GM21529 (cell line): Measurements from ENCODE around the gene MAPK14.
A peak's percentile ranks its signal among the peaks of the same experiment; 100 is the strongest.
"Not testable (repeated sequence)": the region's sequence is repeated elsewhere in the genome, so short reads cannot be mapped to it uniquely, and the experiment has no call there.

Experiments used
- ATAC-seq: cut with Tn5 transposase; IDR thresholded peaks from one replicate; pipeline ENCODE4 v1.9.1; 2021; ENCODE audit not compliant: unreplicated experiment

The MAPK14 gene

DNA sequence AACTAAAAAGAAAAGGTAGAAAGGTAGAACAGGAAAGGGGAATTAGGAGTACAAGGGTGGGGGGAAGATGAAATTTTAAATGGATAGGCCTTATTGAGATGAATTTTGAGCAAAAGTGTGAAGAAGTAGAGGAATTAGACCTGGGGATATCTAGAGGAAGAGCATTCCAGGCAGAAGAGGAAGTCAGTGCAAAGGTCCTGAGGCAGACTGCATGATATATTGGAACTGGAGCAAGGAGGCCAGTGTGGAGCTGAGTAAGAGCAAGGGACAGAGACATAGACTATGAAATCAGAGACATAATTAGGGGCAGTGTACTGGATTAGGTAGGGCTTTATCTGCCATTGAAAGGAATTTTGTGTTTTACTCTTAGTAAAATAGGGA is 40.4 kb downstream of the MAPK14 start:
- no peak for ATAC-seq

DNA sequence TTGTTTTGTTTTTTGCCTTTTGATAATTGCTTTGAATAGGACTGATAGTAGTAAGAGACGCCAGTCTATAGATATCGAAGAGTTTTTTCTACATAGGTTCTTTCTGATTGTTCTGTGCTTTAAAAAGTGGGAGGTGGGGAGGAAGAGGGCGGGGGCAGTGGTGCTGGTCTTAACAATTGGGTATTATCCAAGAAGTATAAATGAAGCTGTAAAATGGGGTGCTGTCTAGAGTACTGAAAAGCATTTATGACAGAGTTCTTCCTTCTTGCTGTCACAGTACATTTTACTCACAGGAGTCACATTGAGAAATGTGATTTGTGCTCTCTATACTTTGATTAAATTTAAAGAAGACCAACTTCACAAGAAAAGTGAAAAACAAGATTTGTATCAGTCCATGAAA is 41.0 kb downstream of the MAPK14 start:
- ATAC-seq = no peak

DNA sequence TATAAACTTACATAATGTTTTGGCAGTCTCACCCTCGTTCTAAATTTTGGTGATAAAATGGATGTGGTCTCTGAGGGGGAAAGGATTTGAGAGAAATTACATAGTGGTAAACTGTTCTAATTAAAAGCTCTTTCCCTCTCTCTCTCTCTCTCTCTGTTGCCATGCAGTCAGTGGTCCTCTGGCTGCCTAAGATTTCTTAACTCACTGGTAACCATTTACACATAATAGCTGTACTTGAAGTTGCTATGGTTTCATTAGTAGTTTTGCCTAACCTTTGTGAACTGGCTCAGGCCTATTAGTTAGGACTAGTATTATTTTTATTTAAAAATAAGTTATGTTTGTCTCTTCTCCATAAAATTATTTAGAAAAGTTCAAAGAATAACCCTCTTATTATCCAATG is 42.0 kb downstream of the MAPK14 start:
- no peak for ATAC-seq

DNA sequence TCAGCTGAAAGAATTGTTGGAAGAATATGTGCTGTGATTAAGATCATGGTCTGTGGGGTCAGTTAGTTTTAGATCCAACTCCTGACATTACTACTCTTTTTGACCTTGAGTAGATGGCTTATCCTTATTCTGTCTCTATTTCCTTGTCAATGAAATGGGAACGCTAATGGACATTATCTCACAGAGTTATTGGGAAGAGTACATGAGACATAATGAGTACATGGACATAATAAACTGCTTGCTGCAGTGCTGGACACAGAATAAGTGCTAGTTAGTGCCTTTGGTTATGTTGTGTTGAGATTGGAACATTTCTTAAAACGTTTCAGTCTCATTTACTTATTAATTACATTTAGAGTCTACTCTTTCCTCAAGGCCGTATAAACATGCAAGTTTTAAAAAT is 42.6 kb downstream of the MAPK14 start:
- no peak for ATAC-seq

DNA sequence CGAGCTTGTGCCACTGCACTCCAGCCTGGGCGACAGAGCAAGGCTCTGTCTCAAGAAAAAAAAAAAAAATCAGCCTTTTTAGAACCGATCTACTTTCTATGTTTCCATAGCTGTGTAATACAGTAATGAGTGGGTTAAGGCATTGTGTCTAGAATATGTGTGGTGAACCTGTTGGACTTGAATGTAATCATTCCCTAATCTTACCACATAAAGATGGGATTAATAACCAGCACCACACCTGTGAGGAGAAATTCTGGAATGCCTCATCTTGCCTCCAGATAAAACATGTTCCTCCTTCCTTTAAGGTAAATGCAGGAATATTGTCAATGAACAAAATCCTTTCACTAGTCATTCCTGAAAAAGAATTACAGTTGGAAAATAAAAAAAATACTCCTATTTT is 43.7 kb downstream of the MAPK14 start:
- no peak for ATAC-seq

DNA sequence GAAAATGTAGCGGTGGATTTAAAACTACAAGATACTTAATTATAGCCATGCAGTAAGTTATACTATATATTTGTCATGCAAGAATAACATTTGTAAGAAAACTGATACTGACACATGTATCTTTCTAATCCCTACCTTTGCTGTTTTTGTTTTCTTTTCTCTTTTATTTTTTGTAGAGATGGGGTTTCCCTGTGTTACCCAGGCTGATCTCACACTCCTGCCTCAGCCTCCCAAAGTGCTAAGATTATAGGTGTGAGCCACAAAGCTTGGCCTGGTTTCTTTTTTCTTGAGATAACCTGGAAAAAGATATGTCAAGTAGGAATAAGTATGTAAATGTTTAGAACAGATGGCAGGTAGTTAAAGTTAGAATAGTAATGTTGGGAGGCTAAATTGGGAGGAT is 44.1 kb downstream of the MAPK14 start:
- no peak for ATAC-seq

DNA sequence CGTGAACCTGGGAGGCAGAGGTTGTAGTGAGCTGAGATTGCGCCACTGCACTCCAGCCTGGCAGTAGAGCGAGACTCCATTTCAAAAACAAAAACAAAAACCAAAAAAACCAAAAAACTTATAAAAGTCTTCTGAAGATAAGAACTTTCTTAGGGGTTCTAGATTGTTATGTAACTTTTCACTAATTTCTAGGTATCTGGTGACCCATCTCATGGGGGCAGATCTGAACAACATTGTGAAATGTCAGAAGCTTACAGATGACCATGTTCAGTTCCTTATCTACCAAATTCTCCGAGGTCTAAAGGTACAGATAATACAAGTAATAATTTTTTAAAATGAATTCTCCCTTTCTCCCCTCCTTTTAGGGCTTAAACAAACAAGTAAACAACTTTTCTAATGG is 45.1 kb downstream of the MAPK14 start:
- ATAC-seq = no peak

DNA sequence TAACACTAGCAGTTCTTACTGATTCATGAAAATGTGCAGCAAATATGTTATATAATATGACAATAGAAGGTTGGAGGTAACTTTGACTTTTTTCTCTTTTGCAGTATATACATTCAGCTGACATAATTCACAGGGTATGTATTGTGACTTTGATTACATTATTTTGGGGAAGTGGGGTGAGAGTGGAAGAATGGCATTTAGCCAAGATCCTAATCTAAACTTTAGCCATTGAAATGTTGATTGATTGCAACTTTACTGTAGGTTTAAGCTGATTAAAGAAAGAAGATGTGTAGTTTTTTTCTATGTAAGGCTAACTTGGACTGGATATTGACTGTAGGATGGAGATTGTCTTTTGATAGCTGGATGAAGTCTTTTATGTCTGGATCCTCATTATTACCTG is 46.0 kb downstream of the MAPK14 start:
- ATAC-seq = no peak

DNA sequence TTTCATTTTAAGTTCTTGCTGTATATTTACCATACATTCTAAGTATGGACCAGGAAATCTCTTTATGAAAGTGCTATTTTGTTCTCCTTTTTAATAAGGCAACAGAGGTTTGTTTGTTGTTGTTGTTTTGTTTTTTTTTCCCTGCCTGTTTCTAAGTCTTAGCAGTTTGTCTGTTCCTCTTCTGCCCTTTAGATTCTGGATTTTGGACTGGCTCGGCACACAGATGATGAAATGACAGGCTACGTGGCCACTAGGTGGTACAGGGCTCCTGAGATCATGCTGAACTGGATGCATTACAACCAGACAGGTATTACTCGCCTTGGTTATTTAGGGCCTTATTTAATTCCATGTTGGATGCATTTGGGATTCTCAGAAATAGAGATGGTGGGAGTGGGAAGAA is 48.0 kb downstream of the MAPK14 start:
- no peak for ATAC-seq

DNA sequence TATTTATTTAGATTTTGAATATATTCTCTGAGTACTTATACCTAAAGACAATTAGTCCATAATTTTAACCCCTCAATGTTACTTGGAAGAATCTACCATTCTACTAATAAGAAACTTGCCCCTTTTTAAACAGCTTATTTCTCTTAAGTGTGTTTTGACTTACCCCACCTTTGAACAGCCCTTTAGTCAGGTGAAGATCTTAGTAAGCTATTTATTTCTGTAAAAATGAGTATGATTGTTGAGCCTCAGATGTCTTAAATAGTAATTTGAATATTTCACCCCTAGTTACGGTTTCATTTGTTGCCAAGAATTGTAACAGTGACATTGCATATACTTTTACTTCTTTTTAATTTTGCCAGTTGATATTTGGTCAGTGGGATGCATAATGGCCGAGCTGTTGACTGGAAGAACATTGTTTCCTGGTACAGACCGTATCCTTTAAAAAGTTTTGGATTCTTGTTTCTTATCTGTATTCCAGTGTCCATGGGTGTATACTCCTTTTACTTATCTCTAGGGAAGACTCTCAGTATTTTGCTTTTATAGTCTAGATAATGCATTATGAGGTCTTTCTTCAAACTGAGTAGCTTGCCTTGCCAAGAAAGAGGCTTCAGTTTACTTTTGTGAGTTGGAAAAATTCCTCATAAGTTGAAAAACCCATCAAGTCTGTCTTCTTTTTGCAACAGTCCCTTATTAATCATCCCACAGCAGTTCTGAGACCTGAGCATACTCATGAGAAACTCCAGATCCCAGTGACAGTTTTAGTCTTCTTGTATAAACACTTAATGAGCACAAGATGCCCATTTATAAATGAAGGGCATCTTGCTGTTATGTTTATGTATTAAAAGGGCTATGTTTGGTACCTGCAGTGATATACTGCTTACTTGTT is 48.8 kb downstream of the MAPK14 start:
- no peak for ATAC-seq

DNA sequence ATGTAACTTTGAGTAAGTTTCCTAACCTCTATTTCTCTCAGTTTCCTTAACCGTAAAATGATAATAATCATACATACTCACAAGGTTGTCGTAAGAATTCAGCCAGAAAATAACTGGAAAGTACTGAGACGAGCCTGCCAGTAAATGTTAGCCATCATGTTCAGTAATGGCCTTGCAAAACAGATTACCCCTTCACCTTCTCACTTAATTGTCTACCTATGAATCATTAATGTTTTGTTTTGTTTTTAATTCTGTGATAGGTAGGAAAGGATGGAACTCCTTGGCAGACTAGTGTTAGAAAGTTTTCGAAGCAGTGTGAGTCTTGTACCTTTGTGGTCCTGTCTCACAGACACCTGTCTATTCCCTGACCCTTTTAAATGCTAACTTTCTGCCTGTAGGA is 50.6 kb downstream of the MAPK14 start:
- ATAC-seq = no peak

DNA sequence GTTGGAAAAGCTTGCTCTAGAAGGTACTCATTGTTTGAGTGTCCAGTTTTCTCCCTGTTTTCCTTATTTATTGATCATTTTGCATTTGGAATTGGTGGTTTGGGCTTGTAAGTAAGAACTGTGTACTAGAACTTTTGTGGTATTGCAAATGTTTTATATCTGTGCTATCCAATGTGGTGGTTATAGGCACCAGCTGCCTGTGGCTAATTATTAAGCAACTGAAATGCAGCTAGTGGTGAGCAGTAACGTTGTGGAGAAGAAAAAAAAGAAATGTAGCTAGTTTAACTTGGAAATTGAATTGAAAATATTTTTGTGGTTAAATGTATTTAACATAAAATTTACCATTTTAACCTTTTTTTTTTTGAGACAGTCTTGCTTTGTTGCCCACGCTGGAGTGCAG is 52.0 kb downstream of the MAPK14 start:
- no peak for ATAC-seq

DNA sequence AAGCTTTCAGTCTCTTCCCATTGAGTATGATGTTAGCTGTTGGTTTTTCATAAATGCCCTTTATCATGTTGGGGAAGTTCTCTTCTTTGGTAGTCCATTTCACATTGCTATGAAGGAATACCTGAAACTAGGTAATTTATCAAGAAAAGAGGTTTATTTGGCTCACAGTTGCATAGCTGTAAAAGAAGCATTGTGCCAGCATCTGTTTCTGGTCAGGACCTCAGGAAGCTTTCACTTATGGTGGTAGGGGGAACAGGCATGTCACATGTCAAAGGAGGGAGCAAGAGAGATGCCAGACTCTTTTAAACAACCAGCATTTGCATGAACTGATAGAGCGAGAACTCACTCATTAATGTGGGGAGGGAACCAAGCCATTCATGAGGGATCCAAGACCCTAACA is 54.7 kb downstream of the MAPK14 start:
- no peak for ATAC-seq

DNA sequence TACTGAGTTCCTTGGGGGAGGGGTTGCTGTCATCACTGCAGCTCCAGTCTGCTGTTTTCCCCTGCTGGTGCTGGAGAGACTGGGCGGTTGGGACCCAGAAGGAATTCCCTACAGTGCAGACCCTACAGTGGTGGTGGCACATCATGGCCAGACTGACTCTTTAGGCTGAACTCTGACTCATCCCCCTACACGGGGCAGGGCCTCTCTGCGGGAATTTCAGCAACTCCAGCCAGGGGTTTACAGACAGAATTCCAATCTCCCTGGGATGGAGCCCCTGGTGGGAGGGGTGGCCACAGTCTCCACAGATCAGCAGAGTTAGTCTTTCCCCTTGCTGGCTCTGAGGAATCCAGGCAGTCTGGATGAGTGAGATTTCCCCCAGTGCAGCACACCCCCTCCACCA is 55.8 kb downstream of the MAPK14 start:
- no peak for ATAC-seq

DNA sequence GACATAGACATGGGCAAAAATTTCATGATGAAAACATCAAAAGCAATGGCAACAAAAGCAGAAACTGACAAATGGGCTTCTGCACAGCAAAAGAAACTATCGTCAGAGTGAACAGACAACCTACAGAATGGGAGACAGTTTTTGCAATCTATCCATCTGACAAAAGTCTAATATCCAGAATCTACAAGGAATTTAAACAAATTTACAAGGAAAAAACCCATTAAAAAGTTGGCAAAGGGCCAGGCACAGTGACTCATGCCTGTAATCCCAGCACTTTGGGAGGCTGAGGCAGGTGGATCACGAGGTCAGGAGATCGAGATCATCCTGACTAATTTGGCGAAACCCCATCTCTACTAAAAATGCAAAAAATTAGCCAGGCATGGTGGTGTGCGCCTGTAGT is 60.6 kb downstream of the MAPK14 start:
- not testable (repeated sequence) for ATAC-seq

DNA sequence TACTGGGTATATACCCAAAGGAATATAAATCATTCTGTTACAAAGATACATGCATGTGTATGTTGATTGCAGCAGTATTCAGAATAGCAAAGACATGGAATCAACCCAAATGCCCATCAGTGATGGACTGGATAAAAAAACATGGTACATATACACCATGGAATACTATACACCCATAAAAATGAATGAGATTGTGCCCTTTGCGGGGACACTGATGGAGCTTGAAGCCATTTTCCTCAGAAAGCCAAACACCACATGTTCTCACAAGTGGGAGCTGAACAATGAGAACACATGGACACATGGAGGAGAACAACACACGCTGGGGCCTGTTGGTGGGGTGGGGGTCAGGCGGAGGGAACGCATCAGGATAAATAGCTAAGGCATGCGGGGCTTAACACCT is 61.4 kb downstream of the MAPK14 start:
- ATAC-seq = no peak

DNA sequence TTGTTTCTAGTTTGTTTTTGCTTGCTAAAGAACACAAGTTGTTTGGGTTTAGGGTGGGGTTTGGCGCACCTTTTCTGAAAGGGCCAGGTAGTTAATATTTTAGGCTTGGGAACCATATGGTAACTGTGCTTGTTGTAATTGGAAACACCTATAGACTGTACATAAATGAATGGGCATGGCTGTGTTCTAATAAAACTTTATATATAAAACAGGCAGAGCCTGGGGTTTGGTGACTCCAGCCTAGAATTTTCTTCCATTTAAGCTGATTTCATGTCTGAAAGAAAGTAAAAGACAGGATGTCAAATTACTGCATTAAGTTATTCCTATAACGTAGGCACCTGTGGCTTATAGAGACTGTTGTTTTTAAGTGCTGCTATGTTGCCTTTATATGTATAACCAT is 66.6 kb downstream of the MAPK14 start:
- no peak for ATAC-seq

DNA sequence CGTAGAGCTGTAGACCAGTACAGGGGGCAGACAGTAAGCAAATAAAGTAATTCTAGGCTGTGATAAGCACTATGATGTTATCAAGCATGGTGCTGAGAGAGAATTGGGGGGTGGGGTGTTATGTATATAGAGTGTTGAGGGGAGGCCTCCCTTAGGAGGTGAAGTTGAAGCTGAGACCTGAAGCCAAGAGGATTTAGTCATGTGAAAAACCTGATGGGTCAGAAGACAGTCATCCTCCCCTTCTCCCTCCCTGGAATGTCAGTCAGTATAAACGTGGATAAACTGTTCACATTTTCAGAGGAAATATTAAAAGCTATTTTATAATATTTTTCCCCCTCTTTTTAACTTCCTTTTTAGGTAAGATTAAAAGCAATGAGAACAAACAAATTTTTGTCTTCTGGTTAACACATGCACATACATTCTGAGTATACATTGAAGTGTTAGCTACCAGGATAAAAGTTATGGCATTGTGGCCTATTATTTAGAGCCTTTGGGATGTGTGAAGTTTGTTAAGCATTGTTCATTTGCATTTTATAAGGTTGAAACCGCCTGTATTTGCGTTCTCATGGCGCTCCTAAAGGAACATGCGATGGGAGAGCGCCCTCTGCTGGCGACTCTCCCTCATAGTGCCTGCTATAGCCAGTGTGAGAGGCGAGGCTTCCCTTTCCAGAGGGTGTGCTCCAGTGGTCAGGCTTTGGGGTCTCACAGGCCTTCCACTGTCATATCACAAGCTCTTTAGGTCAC is 67.3 kb downstream of the MAPK14 start:
- ATAC-seq = peak; percentile 52

DNA sequence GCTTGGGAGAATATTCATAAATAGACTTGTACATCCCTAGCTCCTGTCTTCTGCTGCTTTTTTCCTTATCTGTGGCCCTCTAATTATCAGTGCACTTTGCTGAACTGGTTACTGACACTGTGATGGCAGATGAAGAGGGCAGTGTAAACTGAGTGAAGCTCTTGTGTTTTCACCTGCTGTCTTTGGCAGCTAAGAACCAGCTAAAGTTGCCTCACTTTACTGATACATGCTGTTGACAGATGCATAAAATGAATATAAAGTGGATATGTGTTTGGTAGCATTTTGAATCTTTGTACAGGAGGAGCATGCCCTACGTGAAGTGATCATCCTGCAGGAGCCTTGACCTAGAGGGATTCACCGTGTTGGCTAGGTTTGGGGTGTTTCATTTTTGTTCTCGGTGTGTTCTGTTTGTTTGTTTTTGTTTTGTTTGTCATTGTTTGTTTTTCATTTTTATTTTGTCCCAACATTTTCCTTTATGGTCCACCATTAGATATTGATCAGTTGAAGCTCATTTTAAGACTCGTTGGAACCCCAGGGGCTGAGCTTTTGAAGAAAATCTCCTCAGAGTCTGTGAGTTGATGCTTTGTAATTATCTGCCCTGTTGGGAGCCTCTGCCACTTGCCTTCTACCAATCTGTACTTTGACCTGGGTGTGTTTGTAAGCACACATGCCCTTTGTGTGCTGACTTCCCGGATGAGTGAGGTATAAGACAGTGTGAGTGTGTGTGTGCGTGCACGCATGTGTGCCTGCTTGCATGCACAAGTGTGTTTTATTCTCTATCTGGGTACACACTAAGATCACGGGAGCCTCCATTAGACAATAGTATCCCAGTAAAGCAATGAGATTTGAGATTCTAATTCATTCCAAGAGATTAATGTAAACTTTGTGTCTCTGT is 68.1 kb downstream of the MAPK14 start:
- ATAC-seq = peak; percentile 15

DNA sequence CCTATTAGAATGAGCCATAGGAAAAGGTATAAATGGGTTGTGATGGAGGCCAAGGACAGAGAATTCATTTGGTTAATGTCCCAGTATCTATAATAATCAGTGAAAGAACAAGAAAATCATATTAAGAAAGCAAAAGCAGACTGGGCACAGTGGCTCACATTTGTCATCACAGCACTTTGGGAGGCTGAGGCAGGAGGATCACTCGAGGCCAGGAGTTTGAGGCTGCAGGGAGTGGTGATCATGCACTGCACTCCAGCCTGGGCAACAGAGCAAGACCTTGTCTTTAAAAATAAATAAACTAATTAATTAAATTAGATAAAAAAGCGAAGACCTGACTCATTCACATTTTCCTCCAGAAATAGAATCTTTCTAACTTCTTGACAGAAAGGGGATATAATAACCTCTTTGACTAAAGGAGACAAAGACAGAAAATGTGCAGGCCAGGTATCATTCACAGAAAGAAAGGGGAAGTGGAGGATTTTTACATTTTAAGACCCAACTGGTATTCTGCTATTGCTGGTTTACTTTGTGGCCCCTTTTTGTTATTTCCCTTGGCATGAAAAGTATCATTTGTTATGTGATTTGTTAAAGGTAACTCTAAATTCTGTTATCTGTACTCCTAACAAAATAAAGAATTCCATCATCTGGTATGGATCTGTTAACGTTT is 70.8 kb downstream of the MAPK14 start:
- ATAC-seq = no peak
